ENCODE data around the gene ADAM12. TPM values are rescaled to one million over a fixed set of nuclear protein-coding genes. Genes with fewer than 3 reads are reported as not detected.

The ADAM12 gene
- total RNA-seq, 2 donors from 2014 or later = 0.46 TPM; not detected in 1

GRCh38 chr10:126278851-126279250 lies 109.4 kb downstream of the ADAM12 start:
- Histone ChIP-seq H3K4me3 (ENCODE audit: low read length) (no peak overlapping the region), H3K36me3 (ENCODE audit: control insufficient read depth, insufficient read depth, low read length) (no peaks in the 10 kb centered on the region), H3K27me3 (ENCODE audit: control insufficient read depth, insufficient read depth, low read length, poor library complexity, severe bottlenecking) (no peaks in the 10 kb centered on the region), H3K4me1 (ENCODE audit: control insufficient read depth, insufficient read depth, low read length) (no peaks in the 10 kb centered on the region), H3K9ac (ENCODE audit: extremely low read depth, low read length, poor library complexity, severe bottlenecking) (no peak overlapping the region), H3K9me3 (ENCODE audit: control insufficient read depth, low read length) (no peaks in the 10 kb centered on the region), H3K27ac (ENCODE audit: low read depth, low read length) (no peak overlapping the region)
- Mint-ChIP-seq H3K36me3 (ENCODE audit: low read depth) (no peaks in the 10 kb centered on the region), H3K4me1 (no peaks in the 10 kb centered on the region), H3K4me3 (no peak overlapping the region), H3K27me3 (ENCODE audit: insufficient read depth) (no peaks in the 10 kb centered on the region), H3K9me3 (no peaks in the 10 kb centered on the region), H3K27ac (no peak overlapping the region)
- WGBS, 2 experiments (ENCODE audit: insufficient coverage in 1 of 2, insufficient read length in 1 of 2) = 60 to 66% methylated on average over 6 of the region's 6 CpGs
- no peak for DNase-seq
- TF ChIP-seq CTCF (conservative IDR thresholded peaks at IDR 0.05) = no peak

GRCh38 chr10:126277181-126277580 lies 111.1 kb downstream of the ADAM12 start:
- H3K36me3 ChIP-seq (ENCODE audit: control insufficient read depth, insufficient read depth, low read length) = no peaks in the 10 kb centered on the region
- no peak overlapping the region for H3K27ac ChIP-seq (ENCODE audit: low read depth, low read length)
- no peak for TF ChIP-seq CTCF (conservative IDR thresholded peaks at IDR 0.05)
- no peaks in the 10 kb centered on the region for H3K9me3 ChIP-seq (ENCODE audit: control insufficient read depth, low read length)
- Mint-ChIP-seq H3K4me3 (no peak overlapping the region), H3K9me3 (no peaks in the 10 kb centered on the region), H3K27ac (no peak overlapping the region), H3K4me1 (no peaks in the 10 kb centered on the region), H3K27me3 (ENCODE audit: insufficient read depth) (no peaks in the 10 kb centered on the region), H3K36me3 (ENCODE audit: low read depth) (no peaks in the 10 kb centered on the region)
- WGBS, 2 experiments (ENCODE audit: insufficient coverage in 1 of 2, insufficient read length in 1 of 2) = 40% methylated on average over 4 of the region's 5 CpGs; no CpG with 5 or more reads in 1 of the 2 experiments
- H3K9ac ChIP-seq (ENCODE audit: extremely low read depth, low read length, poor library complexity, severe bottlenecking) = no peak overlapping the region
- H3K27me3 ChIP-seq (ENCODE audit: control insufficient read depth, insufficient read depth, low read length, poor library complexity, severe bottlenecking) = no peaks in the 10 kb centered on the region
- no peak for DNase-seq
- no peak overlapping the region for H3K4me3 ChIP-seq (ENCODE audit: low read length)
- no peaks in the 10 kb centered on the region for H3K4me1 ChIP-seq (ENCODE audit: control insufficient read depth, insufficient read depth, low read length)

GRCh38 chr10:126272526-126272925 lies 115.8 kb downstream of the ADAM12 start:
- Mint-ChIP-seq H3K36me3 (ENCODE audit: low read depth) (no peaks in the 10 kb centered on the region), H3K27ac (no peak overlapping the region), H3K4me1 (peaks cover 2% of the 10 kb centered on the region), H3K4me3 (no peak overlapping the region), H3K9me3 (peaks cover 3% of the 10 kb centered on the region), H3K27me3 (ENCODE audit: insufficient read depth) (peaks cover 1% of the 10 kb centered on the region)
- no peaks in the 10 kb centered on the region for H3K9me3 ChIP-seq (ENCODE audit: control insufficient read depth, low read length)
- 80 to 100% methylated on average over 1 to 2 of the region's 2 CpGs for WGBS, 2 experiments (ENCODE audit: insufficient coverage in 1 of 2, insufficient read length in 1 of 2)
- no peak overlapping the region for H3K9ac ChIP-seq (ENCODE audit: extremely low read depth, low read length, poor library complexity, severe bottlenecking)
- TF ChIP-seq CTCF (conservative IDR thresholded peaks at IDR 0.05) = no peak
- H3K4me1 ChIP-seq (ENCODE audit: control insufficient read depth, insufficient read depth, low read length) = no peaks in the 10 kb centered on the region
- no peak overlapping the region for H3K4me3 ChIP-seq (ENCODE audit: low read length)
- no peak for DNase-seq
- H3K36me3 ChIP-seq (ENCODE audit: control insufficient read depth, insufficient read depth, low read length) = no peaks in the 10 kb centered on the region
- no peaks in the 10 kb centered on the region for H3K27me3 ChIP-seq (ENCODE audit: control insufficient read depth, insufficient read depth, low read length, poor library complexity, severe bottlenecking)
- H3K27ac ChIP-seq (ENCODE audit: low read depth, low read length) = no peak overlapping the region

Measured in endodermal cell (in vitro differentiated cells).